Endothelial cell of umbilical vein (primary cell): ENCODE data around the gene SUPT20HL1. TPM values are rescaled to one million over a fixed set of nuclear protein-coding genes. Genes with fewer than 3 reads are reported as not detected.
"Not testable (repeated sequence)": the region's sequence is repeated elsewhere in the genome, so short reads cannot be mapped to it uniquely, and the experiment has no call there.

Source experiments
- Bru-seq: library from RNA; stranded (reverse); fragments of 400-500 nt; gene quantifications from one replicate; lab custom pipeline; 2021; lab: Mats Ljungman, UMichigan
- BruChase-seq, 2 experiments: library from RNA; stranded (reverse); fragments of 400-500 nt; gene quantifications; one replicate each; lab custom pipeline; 2021; lab: Mats Ljungman, UMichigan
- BruUV-seq: library from RNA; stranded (reverse); fragments of 400-500 nt; replicated peaks from 2 replicates; lab custom pipeline; 2021; lab: Mats Ljungman, UMichigan
- CTCF ChIA-PET: fragments of 300-600, 350-600 bp; sonication (Branson Sonifier 250); formaldehyde crosslinking; loops from one replicate; lab custom pipeline; 2021; ENCODE audit warnings: antibody characterized with exemption, inconsistent platforms; lab: Charles Lee
- POLR2A ChIA-PET: fragments of 300-600, 350-600 bp; sonication (Branson Sonifier 250); formaldehyde crosslinking; loops from one replicate; lab custom pipeline; 2021; ENCODE audit warnings: antibody characterized with exemption, inconsistent platforms; lab: Charles Lee
- DNase-seq: peaks from one replicate; pipeline ENCODE4 v3.0.0-alpha.2; 2011; ENCODE audit warnings: low read depth, low spot score
- FAIRE-seq: peaks from 2 replicates; lab custom pipeline; 2011; peaks lifted over from hg19 to GRCh38; lab: Jason Lieb, UNC
- H2AFZ ChIP-seq: 2 replicates; pipeline ENCODE4 v1.6.0; 2012; ENCODE audit warnings: low read depth, low read length, control low read depth, inconsistent platforms
- H3K27ac ChIP-seq: 2 replicates; pipeline ENCODE4 v1.5.1; 2011; ENCODE audit warnings: low read depth, mild to moderate bottlenecking, control low read depth, low read length, moderate library complexity; ENCODE audit not compliant: insufficient read depth
- H3K27me3 ChIP-seq, 2 experiments: 2 replicates each; pipeline versions ENCODE4 v1.6.0 to v1.6.1; 2011; ENCODE audit warnings: low read length in 2 of 2, mixed read lengths in 1 of 2; ENCODE audit not compliant: control insufficient read depth in 2 of 2, insufficient read depth in 2 of 2
- H3K36me3 ChIP-seq, 2 experiments: 2 replicates in 1 of 2; 3 replicates in 1 of 2; pipeline ENCODE4 v1.5.1; 2011; ENCODE audit warnings: low read length in 2 of 2, mild to moderate bottlenecking in 1 of 2, moderate library complexity in 1 of 2; ENCODE audit not compliant: control insufficient read depth in 2 of 2, insufficient read depth in 2 of 2; ENCODE audit errors: extremely low read depth in 1 of 2
- H3K4me1 ChIP-seq: 3 replicates; pipeline ENCODE4 v1.5.1; 2011; ENCODE audit warnings: mild to moderate bottlenecking, low read length; ENCODE audit not compliant: control insufficient read depth, insufficient read depth; ENCODE audit errors: extremely low read depth
- H3K4me2 ChIP-seq: 2 replicates; pipeline ENCODE4 v1.6.1; 2011; ENCODE audit warnings: low read length, control low read depth, mixed read lengths; ENCODE audit not compliant: insufficient read depth
- H3K4me3 ChIP-seq, 3 experiments: fragments of 200-600 bp in 1 of 3; sonication (generic), shearing (Covaris generic) in 1 of 3; replicated peaks in 1 of 3; 2 replicates each; pipeline ENCODE4 v1.5.1; 2011 to 2016; ENCODE audit warnings: control low read depth in 3 of 3, low read length in 3 of 3, mild to moderate bottlenecking in 2 of 3, inconsistent platforms in 1 of 3, low read depth in 1 of 3, moderate library complexity in 1 of 3; ENCODE audit not compliant: insufficient read depth in 1 of 3
- H3K79me2 ChIP-seq: 2 replicates; pipeline ENCODE4 v1.6.0; 2012; ENCODE audit warnings: low read length, inconsistent platforms; ENCODE audit not compliant: control insufficient read depth, insufficient read depth
- H3K9ac ChIP-seq: replicated peaks from 2 replicates; pipeline ENCODE3; 2011; ENCODE audit warnings: low read length, control low read depth; ENCODE audit not compliant: insufficient read depth; ENCODE audit errors: extremely low read depth
- H3K9me1 ChIP-seq: replicated peaks from 3 replicates; pipeline ENCODE4 v1.6.0; 2011; ENCODE audit warnings: mild to moderate bottlenecking, low read length; ENCODE audit not compliant: control insufficient read depth, insufficient read depth; ENCODE audit errors: extremely low read depth
- H3K9me3 ChIP-seq: replicated peaks from 2 replicates; pipeline ENCODE4 v1.5.1; 2012; ENCODE audit warnings: low read length, inconsistent platforms; ENCODE audit not compliant: control insufficient read depth, insufficient read depth
- H4K20me1 ChIP-seq: replicated peaks from 2 replicates; pipeline ENCODE3; 2011; ENCODE audit warnings: mild to moderate bottlenecking, low read length; ENCODE audit not compliant: control insufficient read depth, insufficient read depth; ENCODE audit errors: extremely low read depth
- CTCF ChIP-seq, 2 donors: IDR thresholded peaks; 1 replicate in 1 of 2; 2 replicates in 1 of 2; pipeline ENCODE4 v1.5.1; 2011; ENCODE audit warnings: low read length in 2 of 2, mild to moderate bottlenecking in 2 of 2, moderate library complexity in 2 of 2, control low read depth in 1 of 2, inconsistent platforms in 1 of 2, low read depth in 1 of 2; ENCODE audit not compliant: insufficient read depth in 1 of 2; ENCODE audit errors: extremely low read depth in 1 of 2
- EZH2 ChIP-seq: IDR thresholded peaks from 2 replicates; pipeline ENCODE4 v1.6.1; 2012; ENCODE audit warnings: borderline replicate concordance, low read depth, mild to moderate bottlenecking, moderate library complexity, low read length, inconsistent platforms; ENCODE audit not compliant: severe bottlenecking
- FOS ChIP-seq: IDR thresholded peaks from 2 replicates; pipeline ENCODE4 v1.6.1; 2011; ENCODE audit warnings: mild to moderate bottlenecking, low read length, moderate library complexity, borderline replicate concordance; ENCODE audit not compliant: insufficient read depth
- GATA2 ChIP-seq: IDR thresholded peaks from 2 replicates; pipeline ENCODE4 v1.7.0; 2011; ENCODE audit warnings: low read depth, mild to moderate bottlenecking, moderate library complexity, mixed read lengths, low read length; ENCODE audit not compliant: insufficient read length, insufficient read depth
- JUN ChIP-seq: IDR thresholded peaks from 2 replicates; pipeline ENCODE4 v1.6.1; 2011; ENCODE audit warnings: borderline replicate concordance, low read depth; ENCODE audit not compliant: insufficient read length, insufficient read depth
- MAX ChIP-seq: IDR thresholded peaks from 2 replicates; pipeline ENCODE4 v1.6.1; 2011; ENCODE audit not compliant: insufficient read depth, insufficient read length
- MYC ChIP-seq: IDR thresholded peaks from one replicate; pipeline ENCODE4 v1.6.1; 2011; ENCODE audit warnings: mild to moderate bottlenecking, low read depth, low read length
- POLR2A ChIP-seq: IDR thresholded peaks from 2 replicates; pipeline ENCODE4 v1.6.1; 2012; ENCODE audit warnings: low read depth, mild to moderate bottlenecking, control low read depth, low read length
- POLR2AphosphoS5 ChIP-seq: IDR thresholded peaks from 2 replicates; pipeline ENCODE4 v1.6.1; 2012; ENCODE audit warnings: low read depth, mild to moderate bottlenecking, control low read depth, low read length, moderate library complexity; ENCODE audit not compliant: insufficient read depth
- dilution Hi-C: fragments of 300-500 bp; cut with MboI; formaldehyde crosslinking; loops from one replicate; pipeline ENCODE4 v1.15.0; 2019; ENCODE audit warnings: low sequenced_read_pairs; ENCODE audit not compliant: extremely low pct_ligation_motif_present
- intact Hi-C: fragments of 100-400 bp; cut with micrococcal nuclease; formaldehyde crosslinking; loops from one replicate; pipeline ENCODE4 v1.10.0; 2022
- long read RNA-seq: library from polyadenylated mRNA; stranded (forward); transcript quantifications from one replicate; pipeline ENCODE4 v2.0.0, GENCODE V29; 2021
- polyA minus RNA-seq, 3 experiments: library from RNA; depleted of rRNA, polyadenylated mRNA; stranded (reverse); fragments of >200 nt; gene quantifications; 1 replicate in 1 of 3; 2 replicates in 2 of 3; pipeline ENCODE4 v1.2.3, GENCODE V29; 2011
- polyA plus RNA-seq, 4 experiments: library from polyadenylated mRNA; depleted of rRNA in 3 of 4; stranded (reverse) in 3 of 4; unstranded in 1 of 4; fragments of >200 nt; gene quantifications; 2 replicates each; pipeline versions ENCODE4 v1.2.1 to v1.2.3, GENCODE V29; 2011 to 2012; ENCODE audit warnings: missing spikeins in 1 of 4
- total RNA-seq: library from RNA; stranded (reverse); gene quantifications from 2 replicates; pipeline ENCODE4 v1.2.3, GENCODE V29; 2021

SUPT20HL1 gene
- total RNA-seq = not detected in 2 replicates
- polyA plus RNA-seq = not detected in 2 replicates
- polyA plus RNA-seq (2011; cell fraction: cytosol; rRNA removed) = not detected in 2 replicates
- not detected in 2 replicates for polyA plus RNA-seq (2011; cell fraction: nucleus; rRNA removed)
- polyA plus RNA-seq (2012) = not detected in 2 replicates
- not detected in 2 replicates for polyA minus RNA-seq
- polyA minus RNA-seq (2011; cell fraction: cytosol; rRNA and poly(A)+ RNA removed) = not detected
- polyA minus RNA-seq (2011; cell fraction: nucleus; rRNA and poly(A)+ RNA removed) = not detected in 2 replicates
- not detected for Bru-seq, nascent RNA
- not detected for BruChase-seq, experiment 1, labeled RNA remaining after a 6-hour chase
- not detected for BruChase-seq, experiment 2, labeled RNA remaining after a 2-hour chase
- long read RNA-seq = 0 reads

DNA sequence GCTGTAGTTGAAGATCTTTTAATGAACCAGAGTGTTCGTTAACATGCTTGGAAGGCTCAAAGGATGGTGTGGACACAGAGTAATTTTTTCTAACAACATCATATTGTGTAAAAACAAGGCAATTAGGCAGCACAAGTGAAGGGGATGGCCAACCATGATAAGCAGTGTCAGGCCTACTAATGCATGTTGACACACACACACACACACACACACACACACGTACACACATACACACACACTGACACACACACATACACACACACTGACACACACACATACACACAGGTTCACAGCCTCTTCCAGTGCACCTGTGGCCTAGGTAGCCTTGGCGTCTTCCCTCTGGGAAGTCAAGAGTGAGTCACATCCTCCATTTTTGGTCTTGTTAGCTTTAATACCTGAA, at the start of gene SUPT20HL1:
Gene SUPT20HL1, plus strand, starts transcription at position 368 of the 400 bp plus-strand sequence. CDS start 2,122 bp downstream, outside the sequence.
- no peak within 1 kb of the TSS for H3K4me3 ChIP-seq
- no peaks in the 10 kb centered on the region for H3K27me3 ChIP-seq
- ChIA-PET CTCF (interaction anchor here (0.6 to 1.4 kb wide), 2 partner anchors 11 to 584 kb away, joined by 3 read pairs; no protein-coding TSS in a partner anchor), POLR2A (no interaction called here)
- H3K79me2 ChIP-seq = no peaks in the 10 kb centered on the region
- BruUV-seq = no TSS peak
- intact Hi-C loops = no loop called here
- no peaks in the 10 kb centered on the region for H4K20me1 ChIP-seq
- no peak within 1 kb of the TSS for H3K9ac ChIP-seq
- no peak within 1 kb of the TSS for H3K4me2 ChIP-seq
- TF ChIP-seq MYC = no peak
- no peak for TF ChIP-seq FOS
- no peak for TF ChIP-seq GATA2
- TF ChIP-seq EZH2 = no peak
- TF ChIP-seq POLR2A = no peak
- no peak for TF ChIP-seq MAX
- no peak for TF ChIP-seq CTCF (IDR thresholded peaks at IDR 0.05; ENCODE audit: extremely low read depth in 1 of 2, insufficient read depth in 1 of 2, low read depth in 1 of 2, low read length in 2 of 2)
- TF ChIP-seq JUN = no peak
- TF ChIP-seq POLR2AphosphoS5 = no peak
- no peak for DNase-seq
- H3K4me1 ChIP-seq = peaks cover 13% of the 10 kb centered on the region
- no peak within 1 kb of the TSS for H3K27ac ChIP-seq
- dilution Hi-C loops = no loop called here
- no peaks in the 10 kb centered on the region for H3K9me1 ChIP-seq
- H3K36me3 ChIP-seq = no peaks in the 10 kb centered on the region
- no peaks in the 10 kb centered on the region for H3K9me3 ChIP-seq
- FAIRE-seq = no peak
- no peak within 1 kb of the TSS for H2AFZ ChIP-seq

DNA sequence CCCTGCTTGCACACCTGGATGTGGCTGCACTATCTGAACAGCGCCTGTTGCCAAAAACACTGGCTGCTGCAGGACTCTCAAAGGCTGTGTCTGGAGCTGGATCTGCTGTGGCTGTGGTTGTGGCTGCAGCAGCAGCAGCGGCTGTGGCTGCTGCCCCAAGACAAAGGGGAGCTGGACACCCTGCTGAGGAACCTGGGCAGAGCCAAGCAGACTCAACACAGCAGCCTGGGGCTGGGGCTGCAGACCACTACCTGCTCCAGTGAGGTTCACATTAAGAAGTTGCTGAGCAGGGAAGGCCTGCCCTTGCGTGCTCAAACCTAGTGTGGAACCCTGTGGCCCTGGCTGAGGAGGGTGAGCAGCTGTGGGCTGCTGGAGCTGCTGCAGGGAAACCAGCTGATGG, 49.5 kb upstream of the SUPT20HL1 start:
- FAIRE-seq, H3K79me2 ChIP-seq, H3K27ac ChIP-seq, H2AFZ ChIP-seq, H3K4me1 ChIP-seq, H4K20me1 ChIP-seq, CTCF ChIA-PET, H3K4me3 ChIP-seq, H3K9me1 ChIP-seq, dilution Hi-C loops, H3K4me2 ChIP-seq, DNase-seq, H3K27me3 ChIP-seq, BruUV-seq, H3K36me3 ChIP-seq, H3K9ac ChIP-seq, H3K9me3 ChIP-seq, POLR2A ChIA-PET, intact Hi-C loops: not testable (repeated sequence)
